Esophagus muscularis mucosa (tissue), 4 donors: ENCODE results near the gene MDFIC2.
"Not testable (repeated sequence)": the region's sequence is repeated elsewhere in the genome, so short reads cannot be mapped to it uniquely, and the experiment has no call there.

Experiments
- EP300 ChIP-seq: sonication (generic); formaldehyde crosslinking; IDR thresholded peaks from one replicate; pipeline ENCODE4 v1.6.1; 2017; ENCODE audit warnings: antibody characterized with exemption
- POLR2A ChIP-seq: fragments of 450-650 bp; IDR thresholded peaks from one replicate; pipeline ENCODE4 v1.6.1; 2017; ENCODE audit warnings: antibody characterized with exemption, moderate library complexity, mild to moderate bottlenecking, low read depth
- POLR2AphosphoS5 ChIP-seq, 2 donors: sonication (generic); formaldehyde crosslinking; IDR thresholded peaks; one replicate each; pipeline ENCODE4 v1.6.1; 2017; ENCODE audit warnings: antibody characterized with exemption in 2 of 2
- TF ChIP-seq, protein P1 (sequence below), 3 experiments: fragments of 200-600 bp in 2 of 3; fragments of 450-650 bp in 1 of 3; sonication (generic) in 2 of 3; IDR thresholded peaks; one replicate each; pipeline ENCODE4 v1.5.1; 2017 to 2019; ENCODE audit warnings: antibody characterized with exemption in 3 of 3, mild to moderate bottlenecking in 2 of 3, moderate library complexity in 1 of 3

DNA sequence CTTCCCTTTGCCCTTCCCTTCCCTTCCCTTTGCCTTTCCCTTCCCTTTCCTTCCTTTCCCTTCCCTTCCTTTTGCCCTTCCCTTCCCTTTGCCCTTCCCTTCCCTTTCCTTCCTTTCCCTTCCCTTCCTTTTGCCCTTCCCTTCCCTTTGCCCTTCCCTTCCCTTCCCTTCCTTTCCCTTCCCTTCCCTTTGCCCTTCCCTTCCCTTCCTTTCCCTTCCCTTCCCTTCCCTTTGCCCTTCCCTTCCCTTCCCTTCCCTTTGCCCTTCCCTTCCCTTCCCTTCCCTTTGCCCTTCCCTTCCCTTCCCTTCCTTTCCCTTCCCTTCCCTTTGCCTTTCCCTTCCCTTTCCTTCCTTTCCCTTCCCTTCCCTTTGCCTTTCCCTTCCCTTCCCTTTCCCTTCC is 101.2 kb downstream of the MDFIC2 start:
- TF ChIP-seq, protein P1, sequence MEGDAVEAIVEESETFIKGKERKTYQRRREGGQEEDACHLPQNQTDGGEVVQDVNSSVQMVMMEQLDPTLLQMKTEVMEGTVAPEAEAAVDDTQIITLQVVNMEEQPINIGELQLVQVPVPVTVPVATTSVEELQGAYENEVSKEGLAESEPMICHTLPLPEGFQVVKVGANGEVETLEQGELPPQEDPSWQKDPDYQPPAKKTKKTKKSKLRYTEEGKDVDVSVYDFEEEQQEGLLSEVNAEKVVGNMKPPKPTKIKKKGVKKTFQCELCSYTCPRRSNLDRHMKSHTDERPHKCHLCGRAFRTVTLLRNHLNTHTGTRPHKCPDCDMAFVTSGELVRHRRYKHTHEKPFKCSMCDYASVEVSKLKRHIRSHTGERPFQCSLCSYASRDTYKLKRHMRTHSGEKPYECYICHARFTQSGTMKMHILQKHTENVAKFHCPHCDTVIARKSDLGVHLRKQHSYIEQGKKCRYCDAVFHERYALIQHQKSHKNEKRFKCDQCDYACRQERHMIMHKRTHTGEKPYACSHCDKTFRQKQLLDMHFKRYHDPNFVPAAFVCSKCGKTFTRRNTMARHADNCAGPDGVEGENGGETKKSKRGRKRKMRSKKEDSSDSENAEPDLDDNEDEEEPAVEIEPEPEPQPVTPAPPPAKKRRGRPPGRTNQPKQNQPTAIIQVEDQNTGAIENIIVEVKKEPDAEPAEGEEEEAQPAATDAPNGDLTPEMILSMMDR (IDR thresholded peaks at IDR 0.05), result not testable (repeated sequence)
- not testable (repeated sequence) for TF ChIP-seq POLR2AphosphoS5 (IDR thresholded peaks at IDR 0.05); EP300; POLR2A
